ENCODE data around the gene RRBP1.

DNA sequence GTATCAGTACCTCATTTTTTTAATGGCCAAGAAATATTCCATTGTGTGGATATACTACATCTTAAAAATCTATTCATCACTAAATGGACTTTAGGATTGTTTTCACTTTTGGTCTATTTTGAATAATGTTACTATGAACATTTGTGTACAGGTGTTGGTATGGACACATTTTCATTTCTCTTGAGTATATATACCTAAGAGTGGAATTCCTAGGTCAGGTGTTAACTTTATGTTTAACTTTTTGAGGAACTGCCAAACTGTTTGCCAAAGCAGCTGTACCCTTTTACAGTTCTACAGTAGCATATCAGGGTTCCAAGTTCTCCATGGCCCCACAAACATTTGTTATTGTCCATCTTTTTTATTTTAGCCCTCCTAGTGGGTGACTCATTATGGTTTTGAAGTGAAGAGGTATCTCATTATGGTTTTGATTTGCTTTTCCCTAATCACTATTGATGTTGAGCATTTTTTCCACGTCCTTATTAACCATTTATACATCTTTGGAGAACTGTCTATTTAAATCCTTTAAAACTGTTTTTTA is 84.0 kb downstream of the RRBP1 start:
- TF ChIP-seq CTCF (IDR thresholded peaks at IDR 0.05) (no peak), POLR2A (IDR thresholded peaks at IDR 0.05) (no peak)
